G401 (cell line): ENCODE data around the gene LPAR3. TPM values are rescaled to one million over a fixed set of nuclear protein-coding genes. Genes with fewer than 3 reads are reported as not detected.
A peak's percentile ranks its signal among the peaks of the same experiment; 100 is the strongest.

Experiments used
- DNase-seq: peaks from one replicate; pipeline ENCODE4 v3.0.0-alpha.2; 2015; ENCODE audit warnings: low spot score
- in situ Hi-C: cut with HindIII; loops from 2 replicates; pipeline ENCODE4 v1.10.0; 2016; ENCODE audit warnings: low sequenced_read_pairs, mixed read lengths
- total RNA-seq: library from RNA; depleted of rRNA; stranded (reverse); fragments of >200 nt; shearing (Covaris generic); gene quantifications from 2 replicates; pipeline ENCODE4 v1.2.3, GENCODE V29; 2014

LPAR3 gene
- total RNA-seq, 1 experiment from 2014 or later: not detected

DNA sequence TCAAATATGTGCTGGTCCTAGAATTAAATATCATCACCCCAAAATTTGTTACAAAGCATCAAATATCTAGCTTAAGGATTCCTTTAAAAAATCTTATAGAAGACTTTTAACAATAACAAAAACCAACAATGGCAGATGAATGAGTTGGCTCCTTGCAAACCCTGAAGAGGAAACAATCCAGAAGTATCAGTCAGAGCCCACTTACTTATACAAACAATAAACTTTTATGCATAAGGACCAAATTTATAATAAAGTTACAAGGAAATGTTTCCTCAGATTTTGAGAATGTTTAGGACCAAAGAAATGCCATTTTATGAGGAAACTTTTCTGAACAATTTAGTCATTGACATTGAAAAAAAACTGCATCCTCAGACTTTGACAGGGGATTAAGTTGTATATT is 52.7 kb downstream of the LPAR3 start:
- DNase-seq: no peak

DNA sequence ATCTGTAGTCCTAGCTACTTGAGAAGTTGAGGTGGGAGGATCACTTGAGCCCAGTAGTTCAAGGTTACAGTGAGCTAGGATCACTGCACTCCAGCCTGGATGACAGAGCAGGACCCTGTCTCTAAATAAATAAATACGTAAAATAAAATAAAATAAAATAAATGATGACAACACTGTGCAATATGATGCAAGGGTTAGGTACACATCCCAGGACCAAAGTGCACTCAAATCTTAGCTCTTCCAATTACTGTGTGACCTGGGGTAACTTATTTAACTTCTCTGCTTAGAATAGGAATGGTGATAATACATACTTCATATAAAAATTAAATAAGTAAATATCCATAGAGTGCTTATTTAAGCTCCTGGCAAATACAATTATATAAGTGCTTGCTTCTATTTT is 53.5 kb downstream of the LPAR3 start:
- DNase-seq: no peak
- in situ Hi-C loops: no loop called here

More for the DNA sequence above, 52.7 kb downstream of the LPAR3 start:
- in situ Hi-C loops: no loop called here

DNA sequence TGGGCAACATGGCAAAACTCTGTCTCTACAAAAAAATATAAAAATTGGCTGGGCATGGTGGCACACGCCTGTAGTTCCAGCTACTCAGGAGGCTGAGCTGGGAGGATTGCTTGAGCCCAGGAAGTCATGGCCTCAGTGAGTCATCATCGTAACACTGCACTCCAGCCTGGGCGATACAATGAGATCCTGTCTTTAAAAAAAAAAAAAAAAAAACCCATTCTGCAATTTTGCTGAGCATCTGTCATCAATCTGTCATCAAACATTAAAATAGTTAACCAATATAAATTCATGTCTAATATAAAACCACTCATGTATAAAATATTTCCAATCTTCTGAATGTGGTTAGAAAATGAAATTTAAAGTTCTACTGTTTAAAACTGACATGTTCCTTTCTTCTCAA is 56.9 kb downstream of the LPAR3 start:
- no peak for DNase-seq
- in situ Hi-C loops: no loop called here

DNA sequence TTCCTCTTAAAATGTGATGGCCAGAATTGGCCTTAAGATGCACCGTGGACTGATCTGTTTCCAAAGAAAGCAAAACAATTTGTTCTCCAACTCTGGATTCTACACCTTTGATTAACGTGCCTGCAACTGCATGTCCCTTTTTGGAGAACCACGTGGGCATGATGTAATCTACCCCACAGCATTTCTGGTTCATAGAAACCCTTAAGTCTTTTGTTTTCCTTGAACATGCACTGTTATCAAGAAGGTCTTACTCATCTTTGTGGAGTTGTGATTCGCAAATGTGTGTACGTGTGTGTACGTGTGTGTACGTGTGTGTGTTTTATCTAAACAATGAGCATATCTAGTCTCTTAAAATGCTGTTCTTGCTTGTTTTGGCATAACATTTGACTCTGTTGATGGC is 57.8 kb downstream of the LPAR3 start:
- in situ Hi-C loops: no loop called here
- no peak for DNase-seq

- no peak for DNase-seq
- in situ Hi-C loops: no loop called here
Observed at GRCh38 chr1:84834419-84835064, 58.5 kb downstream of the LPAR3 start.

DNA sequence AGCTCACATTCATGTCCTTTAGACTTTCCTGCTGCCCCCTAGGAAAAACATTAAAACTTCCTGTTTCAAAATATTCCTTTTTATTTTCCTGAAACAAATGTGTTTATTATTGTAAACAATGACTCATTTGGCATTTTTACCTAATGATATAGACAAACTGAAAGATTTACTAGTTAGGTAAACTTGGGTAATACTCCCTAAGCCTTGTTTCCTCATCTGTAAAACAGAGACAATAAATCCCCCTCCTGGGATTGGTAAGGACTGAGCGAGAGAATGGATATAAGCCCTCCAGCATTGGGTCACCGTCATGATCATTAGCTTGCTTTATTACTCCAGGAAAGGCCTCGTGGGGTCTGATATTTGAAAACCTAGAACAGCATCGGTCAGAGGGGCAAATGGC is 59.8 kb downstream of the LPAR3 start:
- no peak for DNase-seq
- in situ Hi-C loops: no loop called here

DNA sequence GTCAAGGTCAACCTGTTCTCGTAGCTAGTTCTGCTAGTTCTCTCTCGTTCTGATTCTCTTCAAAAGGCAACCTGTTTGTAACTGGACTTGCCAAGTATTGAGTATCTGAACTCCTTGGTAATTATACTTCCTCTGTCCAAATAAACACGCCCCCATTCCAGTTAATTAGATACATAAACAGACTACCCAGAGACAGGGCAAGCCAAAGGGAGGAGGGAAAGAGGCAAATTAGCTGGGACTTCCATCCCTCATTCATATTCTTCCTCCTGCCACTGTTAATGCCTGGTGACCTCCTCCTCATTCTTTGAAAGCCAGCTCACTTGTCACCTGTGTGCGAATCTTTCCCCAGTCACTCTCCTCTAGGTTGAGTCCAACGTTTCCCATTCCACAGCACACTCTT is 62.9 kb downstream of the LPAR3 start:
- in situ Hi-C loops: no loop called here
- DNase-seq: no peak

- in situ Hi-C loops: no loop called here
- DNase-seq: no peak
Observed at GRCh38 chr1:84827976-84828375, 65.0 kb downstream of the LPAR3 start.

DNA sequence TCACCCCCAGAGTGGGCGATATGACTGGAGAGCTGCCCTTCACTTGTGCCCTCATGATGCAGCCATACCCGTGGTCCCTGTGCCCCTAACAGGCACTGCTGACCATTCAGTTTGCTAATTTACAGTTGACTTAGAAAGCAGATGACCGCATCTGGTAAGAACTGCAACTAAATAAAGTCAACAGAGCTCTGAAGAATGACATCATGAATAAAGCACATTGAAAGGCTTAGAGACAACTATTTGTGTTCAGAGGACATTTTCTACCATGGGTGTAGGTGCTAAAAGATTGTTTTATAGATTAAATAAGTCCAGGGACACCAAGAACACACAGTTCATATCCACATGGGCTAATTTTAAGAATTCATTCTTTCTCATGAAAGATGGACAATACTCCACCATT is 65.5 kb downstream of the LPAR3 start:
- in situ Hi-C loops: no loop called here
- no peak for DNase-seq

- in situ Hi-C loops: no loop called here
- no peak for DNase-seq
Observed at GRCh38 chr1:84825161-84825560, 67.8 kb downstream of the LPAR3 start.

DNA sequence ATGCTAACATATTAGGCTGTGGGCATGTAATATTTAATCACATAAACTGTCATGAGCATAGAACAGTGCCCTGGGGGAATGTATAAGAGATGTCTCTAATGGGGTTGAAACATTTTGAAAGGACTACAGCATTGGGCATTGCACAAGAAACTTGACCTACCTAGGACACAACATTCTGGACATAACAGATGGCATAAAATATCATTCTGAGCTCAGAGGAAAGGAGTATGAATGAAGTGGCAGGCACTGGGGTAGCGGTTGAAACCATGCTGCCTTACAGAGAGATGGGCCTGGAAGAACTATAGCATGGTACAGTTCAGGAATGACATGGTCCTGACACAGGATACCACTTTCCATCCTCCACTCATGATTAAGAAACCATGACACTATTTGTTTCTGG is 69.0 kb downstream of the LPAR3 start:
- DNase-seq: peak; percentile 93
- in situ Hi-C loops: no loop called here

DNA sequence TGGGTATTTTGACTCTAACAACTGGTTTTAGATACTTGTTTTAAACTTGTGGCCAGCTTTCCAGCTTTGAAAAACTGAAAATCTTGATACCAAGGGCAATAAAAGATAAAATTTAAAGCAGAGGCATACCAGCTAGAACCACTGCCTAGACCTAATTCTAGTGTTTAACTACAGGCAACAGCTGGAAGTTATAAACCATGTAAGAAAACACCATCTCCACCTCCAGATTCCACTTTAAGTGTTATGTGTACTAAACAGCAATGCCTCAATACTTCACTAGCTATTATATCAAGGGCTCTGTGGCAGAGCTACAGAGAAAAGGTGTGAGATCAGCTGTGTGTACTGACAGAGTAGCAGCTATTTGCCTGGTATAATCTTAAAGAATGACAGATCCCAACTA is 69.5 kb downstream of the LPAR3 start:
- in situ Hi-C loops: no loop called here
- DNase-seq: no peak

GRCh38 chr1:84810343-84810742 is 82.7 kb downstream of the LPAR3 start:
- in situ Hi-C loops: no loop called here
- DNase-seq: no peak

DNA sequence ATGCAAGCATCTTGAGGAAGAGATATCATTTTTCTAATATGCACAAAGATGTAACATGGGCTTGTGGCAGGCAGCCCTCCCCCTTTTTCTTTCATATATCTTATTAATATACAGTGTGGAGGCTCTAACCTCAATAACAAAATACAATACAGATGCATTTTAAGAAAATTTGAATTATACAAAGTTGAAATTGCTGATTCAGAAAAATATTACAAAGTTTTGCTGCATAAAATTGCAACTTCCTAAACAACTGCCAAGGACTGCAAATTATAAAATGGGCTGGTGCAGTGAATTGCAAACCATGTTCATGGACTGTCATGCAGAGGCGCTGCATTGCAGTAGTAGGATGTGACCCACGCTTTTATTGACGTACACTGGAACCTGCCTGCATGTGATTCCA is 84.0 kb downstream of the LPAR3 start:
- in situ Hi-C loops: no loop called here
- DNase-seq: no peak

DNA sequence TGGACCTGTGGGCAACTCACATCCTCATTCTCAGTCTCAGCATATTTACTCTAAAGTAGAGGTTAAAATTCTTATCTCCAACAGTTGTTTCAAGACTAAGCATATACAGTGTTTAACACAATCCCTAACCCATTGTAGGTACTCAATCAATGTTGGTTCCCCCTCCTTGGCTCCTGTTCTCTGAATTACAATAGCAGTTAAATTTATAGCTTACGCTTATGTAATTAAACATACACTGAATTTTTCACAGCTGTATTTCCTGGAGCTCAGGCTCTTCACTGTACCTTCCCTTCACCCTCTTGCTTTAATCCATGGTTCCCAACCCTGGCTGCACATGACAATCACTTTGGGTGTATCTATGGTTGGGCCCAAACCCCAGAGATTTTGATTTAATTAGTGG is 89.4 kb downstream of the LPAR3 start:
- DNase-seq: no peak
- in situ Hi-C loops: no loop called here

DNA sequence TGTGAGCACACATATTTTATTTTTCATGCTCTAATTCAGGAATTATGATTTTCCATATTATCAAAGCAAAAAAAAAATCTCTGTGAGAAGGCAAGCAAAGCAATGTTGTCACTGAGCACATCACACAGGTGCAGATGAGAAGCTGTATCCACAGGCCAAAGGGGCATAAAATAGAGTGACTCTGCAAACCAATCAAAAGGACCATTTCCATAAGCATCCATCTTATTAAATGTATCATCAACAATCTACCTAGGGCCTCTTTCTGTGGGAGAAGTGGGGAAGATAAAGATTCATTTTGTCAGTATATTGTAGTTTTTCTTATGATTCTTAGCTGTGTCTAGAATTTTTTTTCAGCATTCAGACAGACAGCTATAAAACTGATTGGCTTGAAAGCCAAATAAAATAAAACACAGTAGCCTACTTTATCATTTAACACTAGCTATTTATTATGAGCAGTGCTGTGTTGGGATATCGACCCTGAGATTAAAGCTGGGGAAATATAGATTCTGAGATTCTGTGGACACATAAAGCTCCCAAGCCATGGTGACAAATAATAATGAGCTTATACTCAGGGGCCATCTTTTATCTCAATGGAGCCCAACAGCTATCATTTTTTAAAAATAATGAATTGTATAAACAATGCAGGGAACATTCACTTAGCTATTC is 90.3 kb downstream of the LPAR3 start:
- in situ Hi-C loops: no loop called here
- DNase-seq: no peak

DNA sequence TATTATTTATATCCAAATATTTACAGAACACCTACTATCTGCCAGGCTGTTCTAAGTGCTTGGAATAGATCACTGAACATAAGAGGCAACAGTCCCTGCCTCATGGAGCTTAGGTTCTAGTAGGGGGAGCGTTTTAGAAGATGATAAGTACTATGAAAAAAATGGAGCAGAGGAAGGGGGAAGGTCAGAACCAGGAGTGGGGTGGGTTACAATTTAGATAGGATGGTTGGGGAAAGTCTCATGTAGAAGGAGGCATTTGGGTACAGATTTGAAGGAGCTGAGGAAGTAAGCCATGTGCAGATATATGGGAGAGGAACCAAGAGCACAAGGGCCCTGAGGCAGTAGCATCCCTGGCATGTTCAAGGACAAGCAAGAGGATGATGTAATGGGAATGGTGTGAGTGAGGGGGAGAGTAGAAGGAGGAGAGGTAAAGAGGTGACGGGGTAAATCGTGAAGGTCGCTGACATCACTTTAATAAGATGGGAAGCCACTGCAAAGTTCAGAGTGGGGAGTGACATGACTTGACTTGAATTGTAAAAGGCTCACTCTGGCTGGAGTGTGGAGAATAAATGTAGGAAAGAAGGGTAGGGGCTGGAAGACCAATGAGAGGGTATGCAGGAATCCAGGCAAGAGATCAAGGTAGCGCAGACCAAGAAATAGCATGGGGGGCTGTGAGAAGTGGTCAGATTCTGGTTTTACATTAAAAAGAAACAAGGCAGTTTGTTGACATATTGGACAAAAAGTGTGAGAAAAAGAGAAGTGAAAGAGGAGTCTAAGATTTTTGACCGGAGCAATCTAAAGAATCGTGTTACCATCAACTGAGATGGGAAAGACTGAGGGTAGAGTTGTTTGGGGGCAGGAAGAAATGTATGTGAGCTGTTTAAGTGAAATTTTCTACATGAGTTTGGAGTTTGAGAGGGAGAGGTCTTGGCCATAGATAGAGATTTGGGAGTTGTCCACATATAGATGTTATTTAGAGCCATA is 92.6 kb downstream of the LPAR3 start:
- DNase-seq: no peak
- in situ Hi-C loops: no loop called here

- no peak for DNase-seq
- in situ Hi-C loops: no loop called here
Observed at GRCh38 chr1:84797603-84798002, 95.4 kb downstream of the LPAR3 start.

DNA sequence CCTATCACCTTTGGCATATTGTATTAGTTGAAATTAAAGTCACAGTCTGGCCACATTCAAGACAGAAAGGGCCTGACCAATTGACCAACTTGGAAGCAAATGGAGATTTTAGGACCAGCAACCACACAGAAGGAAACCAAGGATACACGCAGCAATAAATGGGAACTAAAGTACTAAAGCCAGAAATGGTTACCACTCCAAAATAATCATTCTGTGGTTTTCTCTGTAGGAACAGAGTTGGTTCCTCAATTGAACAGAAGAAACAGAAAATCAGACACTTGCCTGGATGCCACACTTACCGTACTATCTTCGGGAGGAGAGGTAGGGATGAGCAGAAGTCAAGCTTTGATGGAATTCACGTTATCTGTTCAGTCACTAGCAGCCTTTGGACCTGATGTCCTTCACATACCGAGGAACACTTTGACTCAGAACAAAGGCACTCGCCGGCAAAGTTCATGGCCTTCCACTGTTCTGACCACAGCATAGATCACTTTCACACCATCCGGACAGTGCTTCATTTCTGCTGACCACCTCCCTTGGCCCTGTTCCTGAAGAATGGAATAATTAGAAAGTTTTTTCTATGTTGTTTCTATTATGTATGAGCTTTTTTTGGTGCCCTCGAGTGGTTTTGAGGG is 96.9 kb downstream of the LPAR3 start:
- no peak for DNase-seq
- in situ Hi-C loops: no loop called here

GRCh38 chr1:84795213-84795612 is 97.8 kb downstream of the LPAR3 start:
- DNase-seq: no peak
- in situ Hi-C loops: no loop called here
